Transverse colon (tissue), 4 donors: ENCODE measurements around the gene CSF3R. TPM values are rescaled to one million over a fixed set of nuclear protein-coding genes. Genes with fewer than 3 reads are reported as not detected.

Experiments used
- DNase-seq: peaks from one replicate; pipeline ENCODE4 v3.0.0-alpha.2; 2019
- H3K27ac ChIP-seq, 4 donors: fragments of 200-600 bp; sonication (generic); 2 replicates each; pipeline ENCODE4 v1.5.1; 2016 to 2018; ENCODE audit warnings: inconsistent platforms in 4 of 4
- H3K27me3 ChIP-seq: fragments of 200-600 bp; sonication (generic); 2 replicates; pipeline ENCODE4 v1.5.1; 2017; ENCODE audit warnings: inconsistent platforms
- H3K36me3 ChIP-seq, 4 donors: fragments of 200-600 bp; sonication (generic); 2 replicates each; pipeline ENCODE4 v1.5.1; 2017 to 2019; ENCODE audit warnings: inconsistent platforms in 4 of 4
- H3K4me1 ChIP-seq, 4 donors: fragments of 200-600 bp; sonication (generic); 2 replicates each; pipeline ENCODE4 v1.5.1; 2017 to 2020; ENCODE audit warnings: inconsistent platforms in 4 of 4
- H3K4me3 ChIP-seq, 4 donors: fragments of 200-600 bp; sonication (generic); 1 replicate in 1 of 4; 2 replicates in 3 of 4; pipeline versions ENCODE4 v1.5.1 to v1.6.1; 2017 to 2019; ENCODE audit warnings: inconsistent platforms in 4 of 4
- H3K9me3 ChIP-seq, 2 donors: fragments of 200-600 bp; sonication (generic); 2 replicates each; pipeline ENCODE4 v1.5.1; 2017 to 2019; ENCODE audit warnings: inconsistent platforms in 2 of 2
- EP300 ChIP-seq: sonication (generic); formaldehyde crosslinking; IDR thresholded peaks from one replicate; pipeline ENCODE4 v1.6.1; 2017; ENCODE audit warnings: antibody characterized with exemption, low read depth
- POLR2A ChIP-seq: fragments of 450-650 bp; IDR thresholded peaks from one replicate; pipeline ENCODE4 v1.6.1; 2016; ENCODE audit warnings: antibody characterized with exemption, mild to moderate bottlenecking, moderate library complexity
- POLR2AphosphoS5 ChIP-seq, 3 donors: sonication (generic); formaldehyde crosslinking; IDR thresholded peaks; one replicate each; pipeline ENCODE4 v1.6.1; 2016; ENCODE audit warnings: antibody characterized with exemption in 3 of 3
- WGBS, 2 donors: methylation state at CpG; one replicate each; pipeline ENCODE4 v1.1.5; 2018; ENCODE audit warnings: low coverage in 1 of 2; 5-methylcytosine and 5-hydroxymethylcytosine counted together
- in situ Hi-C, 4 donors: fragments of 200-750 bp; cut with MboI; loops; one replicate each; pipeline versions ENCODE4 v1.15.0 to v1.15.1; 2017; ENCODE audit warnings: low sequenced_read_pairs in 3 of 4, low pct_ligation_motif_present in 1 of 4, low pct_unique_long_range_greater_than_20kb in 1 of 4
- intact Hi-C: fragments of 100-400 bp; cut with DNase I; formaldehyde crosslinking; loops from one replicate; pipeline ENCODE4 v1.15.1; 2023; ENCODE audit warnings: low total_unique reads
- total RNA-seq, 4 donors: library from RNA; depleted of rRNA; stranded (reverse); fragments of >200 nt; gene quantifications; one replicate each; pipeline ENCODE4 v1.1.0, GENCODE V29; 2016
- TF ChIP-seq, protein P1 (sequence below), 5 experiments: fragments of 200-600 bp in 3 of 5; fragments of 450-650 bp in 2 of 5; sonication (generic) in 3 of 5; IDR thresholded peaks; 1 replicate in 2 of 5; 2 replicates in 3 of 5; pipeline ENCODE4 v1.5.1; 2016 to 2017; ENCODE audit warnings: antibody characterized with exemption in 5 of 5, inconsistent platforms in 3 of 5, mild to moderate bottlenecking in 2 of 5, moderate library complexity in 1 of 5

CSF3R gene
- total RNA-seq, 4 donors from 2014 or later: 3.8 to 17.1 (median 5.2) TPM

DNA sequence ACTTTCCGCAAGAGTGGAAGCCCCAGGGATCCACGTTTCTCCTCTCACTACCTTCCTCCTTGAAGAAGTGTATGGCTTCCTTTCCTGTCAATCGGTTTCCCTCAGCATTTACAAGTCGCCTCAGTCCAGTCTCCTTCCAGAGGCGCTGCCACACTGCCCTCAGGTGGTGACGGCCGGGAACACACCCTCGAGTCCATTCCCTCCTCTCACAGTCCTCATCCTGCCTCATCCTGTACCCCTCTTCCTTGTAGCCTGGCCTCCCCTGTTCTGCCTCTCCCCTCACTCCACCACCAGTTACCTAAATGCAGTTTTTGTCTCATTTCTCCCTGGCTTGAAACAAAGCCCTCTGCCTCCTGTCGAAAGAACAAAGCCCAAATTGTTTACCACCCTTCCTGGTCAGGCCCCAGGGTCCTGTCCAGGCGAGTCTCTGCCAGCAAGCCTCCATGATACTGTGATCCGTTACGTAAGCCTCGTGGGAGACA, 61.8 kb downstream of the CSF3R start:
- WGBS, 2 donors: 20 to 60% methylated on average over 3 to 13 of the region's 13 CpGs
- H3K27ac ChIP-seq: peak overlapping the region in 3 of 4 donors; percentile 10 to 50 (median 15)
- no peak for TF ChIP-seq POLR2AphosphoS5 (IDR thresholded peaks at IDR 0.05)
- no peak for TF ChIP-seq POLR2A
- TF ChIP-seq EP300: no peak
- TF ChIP-seq, protein P1, sequence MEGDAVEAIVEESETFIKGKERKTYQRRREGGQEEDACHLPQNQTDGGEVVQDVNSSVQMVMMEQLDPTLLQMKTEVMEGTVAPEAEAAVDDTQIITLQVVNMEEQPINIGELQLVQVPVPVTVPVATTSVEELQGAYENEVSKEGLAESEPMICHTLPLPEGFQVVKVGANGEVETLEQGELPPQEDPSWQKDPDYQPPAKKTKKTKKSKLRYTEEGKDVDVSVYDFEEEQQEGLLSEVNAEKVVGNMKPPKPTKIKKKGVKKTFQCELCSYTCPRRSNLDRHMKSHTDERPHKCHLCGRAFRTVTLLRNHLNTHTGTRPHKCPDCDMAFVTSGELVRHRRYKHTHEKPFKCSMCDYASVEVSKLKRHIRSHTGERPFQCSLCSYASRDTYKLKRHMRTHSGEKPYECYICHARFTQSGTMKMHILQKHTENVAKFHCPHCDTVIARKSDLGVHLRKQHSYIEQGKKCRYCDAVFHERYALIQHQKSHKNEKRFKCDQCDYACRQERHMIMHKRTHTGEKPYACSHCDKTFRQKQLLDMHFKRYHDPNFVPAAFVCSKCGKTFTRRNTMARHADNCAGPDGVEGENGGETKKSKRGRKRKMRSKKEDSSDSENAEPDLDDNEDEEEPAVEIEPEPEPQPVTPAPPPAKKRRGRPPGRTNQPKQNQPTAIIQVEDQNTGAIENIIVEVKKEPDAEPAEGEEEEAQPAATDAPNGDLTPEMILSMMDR (IDR thresholded peaks at IDR 0.05): peak; percentile 91 to 95 (median 92)
- intact Hi-C loops: loop anchor here (5.0 kb wide), 1 partner anchor 324 kb away; no protein-coding TSS in a partner anchor
- H3K4me1 ChIP-seq: peaks cover 0 to 10% (median 3%) of the 10 kb centered on the region in 4 donors
- H3K27me3 ChIP-seq: no peaks in the 10 kb centered on the region
- H3K36me3 ChIP-seq: peaks cover 0 to 7% (median 0%) of the 10 kb centered on the region in 4 donors
- H3K9me3 ChIP-seq: no peaks in the 10 kb centered on the region
- H3K4me3 ChIP-seq: no peak overlapping the region
- DNase-seq: peak; percentile 93
- in situ Hi-C loops: loop anchor here in 3 of 4 donors (5.0 to 25.0 kb wide), 4 partner anchors 84 to 309 kb away; no protein-coding TSS in a partner anchor

DNA sequence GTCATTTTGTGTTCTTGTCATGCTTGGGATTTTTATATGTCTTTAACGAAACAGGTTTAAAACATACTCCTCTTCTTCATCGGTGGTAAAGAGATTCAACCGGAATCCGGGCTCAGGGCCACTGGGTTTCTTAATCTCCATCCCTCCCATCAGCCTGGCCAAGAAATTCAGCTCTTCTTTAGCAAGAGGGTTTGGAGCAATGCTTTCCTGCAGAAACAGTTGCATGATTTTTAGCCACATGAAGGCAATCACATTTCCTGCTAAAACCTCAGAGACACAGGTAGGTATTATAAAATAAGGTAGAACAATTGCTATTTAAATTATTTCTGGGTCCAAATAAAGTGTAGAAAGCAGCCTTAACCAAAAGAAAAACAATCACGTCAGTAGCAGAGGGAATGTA, 62.3 kb downstream of the CSF3R start:
- Histone ChIP-seq H3K27me3 (no peaks in the 10 kb centered on the region), H3K27ac (peak overlapping the region in 3 of 4 donors; percentile 10 to 50 (median 15)), H3K9me3 (no peaks in the 10 kb centered on the region), H3K4me1 (peaks cover 0 to 14% (median 3%) of the 10 kb centered on the region in 4 donors), H3K4me3 (no peak overlapping the region), H3K36me3 (peaks cover 0 to 7% (median 0%) of the 10 kb centered on the region in 4 donors)
- intact Hi-C loops (loop anchor here (5.0 kb wide), 1 partner anchor 323 kb away; no protein-coding TSS in a partner anchor), in situ Hi-C loops (loop anchor here in 3 of 4 donors (5.0 to 25.0 kb wide), 4 partner anchors 83 to 308 kb away; no protein-coding TSS in a partner anchor)
- WGBS, 2 donors: 23 to 56% methylated on average over 4 to 5 of the region's 5 CpGs
- TF ChIP-seq EP300: no peak
- TF ChIP-seq POLR2AphosphoS5 (IDR thresholded peaks at IDR 0.05): no peak
- DNase-seq: no peak

DNA sequence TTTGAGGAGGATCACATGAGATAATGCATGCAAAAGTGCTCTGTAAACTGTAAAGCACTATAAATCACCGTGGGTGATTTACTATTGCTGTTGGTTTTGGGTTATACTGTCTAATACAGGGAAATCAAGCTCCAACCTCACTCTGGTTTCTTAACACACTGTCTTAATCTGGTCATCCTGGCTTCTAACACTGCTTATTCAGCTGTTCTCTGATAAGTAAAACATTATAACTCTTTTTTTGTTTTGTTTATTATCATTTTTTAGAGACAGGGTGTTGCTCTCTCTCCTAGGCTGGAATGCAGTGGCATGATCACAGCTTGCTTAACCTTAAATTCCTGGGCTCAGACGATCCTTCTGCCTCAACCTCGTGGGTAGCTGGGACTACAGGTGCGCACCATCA, 63.1 kb downstream of the CSF3R start:
- 64 to 82% methylated on average over 4 of the region's 4 CpGs for WGBS, 2 donors
- Histone ChIP-seq H3K4me1 (peaks cover 0 to 14% (median 3%) of the 10 kb centered on the region in 4 donors), H3K4me3 (no peak overlapping the region), H3K36me3 (peaks cover 0 to 7% (median 0%) of the 10 kb centered on the region in 4 donors), H3K27ac (no peak overlapping the region), H3K27me3 (no peaks in the 10 kb centered on the region), H3K9me3 (no peaks in the 10 kb centered on the region)
- TF ChIP-seq, protein P1 (IDR thresholded peaks at IDR 0.05): no peak
- intact Hi-C loops (no loop called here), in situ Hi-C loops (loop anchor here in 2 of 4 donors (25.0 kb wide), 2 partner anchors 232 to 307 kb away; no protein-coding TSS in a partner anchor)
- no peak for DNase-seq

DNA sequence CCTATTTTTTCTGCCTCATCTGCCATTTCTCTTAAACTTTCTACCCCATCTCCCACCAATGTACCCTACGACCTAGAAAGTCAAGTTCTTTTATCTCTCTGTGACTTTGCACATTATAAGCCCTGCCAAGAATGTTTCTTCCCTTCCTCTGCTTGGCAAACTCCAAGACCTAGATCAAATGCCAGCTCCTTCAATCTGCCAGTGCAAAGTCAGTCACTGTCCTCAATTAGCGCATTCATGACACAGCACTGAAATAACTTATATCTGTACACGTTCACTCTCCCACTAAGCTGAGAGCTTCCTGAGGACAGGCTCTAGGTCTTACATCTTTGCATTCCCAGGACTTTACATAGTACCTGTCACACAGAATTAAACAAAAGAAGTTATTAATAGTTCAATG, 63.6 kb downstream of the CSF3R start:
- Histone ChIP-seq H3K4me1 (peaks cover 0 to 14% (median 3%) of the 10 kb centered on the region in 4 donors), H3K27ac (no peak overlapping the region), H3K9me3 (no peaks in the 10 kb centered on the region), H3K36me3 (peaks cover 0 to 7% (median 0%) of the 10 kb centered on the region in 4 donors), H3K4me3 (no peak overlapping the region), H3K27me3 (no peaks in the 10 kb centered on the region)
- intact Hi-C loops: no loop called here
- in situ Hi-C loops: loop anchor here in 2 of 4 donors (25.0 kb wide), 2 partner anchors 232 to 307 kb away; no protein-coding TSS in a partner anchor
- no peak for TF ChIP-seq POLR2A
- no peak for TF ChIP-seq EP300
- TF ChIP-seq, protein P1 (IDR thresholded peaks at IDR 0.05): no peak
- TF ChIP-seq POLR2AphosphoS5 (IDR thresholded peaks at IDR 0.05): no peak
- WGBS, 2 donors: 84 to 87% methylated on average over 3 of the region's 3 CpGs
- DNase-seq: no peak
